ENCODE data around the gene NOXA1.
A peak's percentile ranks its signal among the peaks of the same experiment; 100 is the strongest.

The NOXA1 gene

DNA sequence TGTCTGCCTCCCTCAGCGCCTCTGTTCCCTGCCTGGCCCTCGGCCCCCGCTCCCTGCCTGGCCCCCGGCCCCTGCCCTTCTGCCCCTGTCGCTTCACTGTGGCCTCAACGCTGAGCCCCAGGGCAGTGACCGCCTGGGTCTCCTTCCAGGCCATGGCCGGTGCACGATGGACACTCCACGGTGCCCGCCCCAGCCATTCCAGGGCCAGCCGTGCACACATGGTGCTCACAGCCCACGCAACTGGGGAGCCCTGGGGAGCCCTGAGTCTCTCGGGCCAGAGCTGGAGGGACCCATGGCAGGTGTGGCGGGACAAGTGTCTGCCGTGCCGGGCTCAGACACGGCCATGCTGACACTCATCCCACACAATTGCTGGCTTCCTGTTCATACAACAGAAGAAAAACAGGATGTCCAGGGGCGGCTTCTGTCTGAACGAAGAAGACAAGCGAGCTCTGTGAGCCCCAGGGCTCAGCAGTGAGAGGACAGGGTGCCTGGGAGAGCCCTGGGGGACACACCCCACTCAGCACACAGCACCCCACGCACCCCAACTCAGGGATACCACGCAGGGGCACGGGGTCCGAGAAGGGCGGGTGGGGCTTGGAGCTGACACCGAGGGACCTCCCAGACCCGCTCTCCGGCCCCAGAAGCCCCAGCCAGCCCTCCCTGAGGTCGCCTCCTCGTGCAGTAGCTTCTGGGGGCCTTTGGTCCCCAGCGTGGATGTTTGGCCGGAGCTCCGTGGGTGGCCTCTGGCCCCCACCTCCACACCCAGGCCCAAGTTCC lies 35.9 kb upstream of the NOXA1 start:
- DNase-seq = no peak

DNA sequence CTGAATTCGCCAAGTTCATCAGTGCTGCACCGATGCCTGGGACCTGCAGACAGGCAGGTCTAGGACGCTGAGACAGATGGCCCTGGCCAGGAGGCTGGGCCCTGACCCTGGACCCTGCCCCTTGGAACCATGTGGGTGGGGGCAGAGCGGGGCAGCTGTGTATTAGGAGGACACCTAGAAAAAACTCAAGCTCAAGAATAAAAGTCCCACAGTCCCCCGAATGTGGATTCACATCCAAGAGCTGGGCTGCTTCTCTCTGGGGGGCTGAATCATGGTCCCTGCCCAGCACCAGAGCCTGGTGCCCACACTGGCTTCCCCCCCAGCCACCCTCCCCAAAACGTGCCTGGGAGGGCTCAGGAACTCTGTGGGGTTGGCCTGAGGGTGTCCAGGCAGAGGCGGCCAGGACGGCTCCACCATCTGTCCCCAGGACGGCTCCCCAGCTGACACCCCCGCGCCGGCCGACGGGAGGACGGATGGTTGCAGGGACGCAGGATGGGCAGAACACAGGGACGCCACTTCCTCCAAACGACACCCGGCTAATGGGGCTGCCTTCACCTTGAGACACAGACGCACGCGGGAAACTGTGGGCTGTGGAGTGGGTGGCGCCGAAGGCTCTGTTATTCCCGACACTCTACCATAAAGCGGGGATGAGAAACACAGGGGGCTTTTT lies 35.2 kb upstream of the NOXA1 start:
- no peak for DNase-seq

DNA sequence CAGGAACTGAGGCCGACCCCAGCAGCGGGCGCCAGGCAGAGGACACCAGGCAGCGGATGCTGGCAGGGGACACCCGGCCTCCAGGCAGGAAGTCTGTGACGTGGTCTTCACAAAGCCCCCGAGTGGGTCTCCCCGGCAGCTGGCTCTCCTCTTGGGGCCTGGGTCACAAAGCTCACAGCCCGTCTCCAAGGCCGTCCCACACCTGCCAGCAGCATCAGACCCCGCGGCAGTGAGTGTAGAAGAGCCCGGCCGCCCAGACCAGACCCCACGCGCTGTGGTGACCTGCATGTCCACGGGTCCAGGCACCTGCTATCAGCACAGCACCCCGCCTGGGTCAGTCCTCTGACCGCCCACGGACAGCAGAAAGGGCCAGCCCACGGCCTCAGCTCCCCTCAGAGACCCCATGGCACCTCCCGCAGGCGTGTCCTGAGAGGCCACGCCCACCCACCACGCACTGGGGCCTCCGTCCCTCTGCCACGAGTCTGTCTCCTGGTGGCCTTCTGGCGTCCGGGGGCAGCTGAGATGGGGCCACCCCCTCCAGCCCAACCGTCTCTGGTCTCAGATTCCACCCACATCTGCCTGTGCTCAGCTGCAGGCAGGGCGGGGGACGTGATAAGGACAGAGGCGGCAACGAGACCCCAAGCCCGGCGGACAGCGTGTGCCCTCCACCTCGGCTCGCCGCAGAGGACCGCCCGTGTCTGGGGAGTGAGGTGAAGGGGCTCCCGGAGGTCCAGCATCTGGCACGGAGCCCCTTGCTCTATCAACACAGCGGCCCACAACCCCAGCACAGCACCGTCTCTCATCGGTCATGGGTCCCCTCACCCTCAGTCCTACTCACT lies 34.4 kb upstream of the NOXA1 start:
- DNase-seq = no peak

DNA sequence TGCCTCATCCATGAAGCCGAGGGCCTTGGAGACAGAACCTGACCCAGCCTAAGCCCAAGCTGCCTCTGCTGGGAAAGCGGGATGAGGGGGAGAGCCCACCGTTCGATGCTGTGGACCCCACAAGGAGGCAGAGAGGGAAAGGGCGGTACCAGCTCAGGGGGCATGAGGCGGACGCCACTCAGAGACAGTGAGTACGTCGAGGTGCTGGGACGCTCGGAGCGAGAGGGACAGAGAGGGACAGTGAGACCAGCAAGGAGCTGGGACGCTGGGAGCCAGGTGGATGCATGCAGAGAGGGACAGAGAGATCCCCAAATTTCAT lies 33.8 kb upstream of the NOXA1 start:
- DNase-seq = no peak

DNA sequence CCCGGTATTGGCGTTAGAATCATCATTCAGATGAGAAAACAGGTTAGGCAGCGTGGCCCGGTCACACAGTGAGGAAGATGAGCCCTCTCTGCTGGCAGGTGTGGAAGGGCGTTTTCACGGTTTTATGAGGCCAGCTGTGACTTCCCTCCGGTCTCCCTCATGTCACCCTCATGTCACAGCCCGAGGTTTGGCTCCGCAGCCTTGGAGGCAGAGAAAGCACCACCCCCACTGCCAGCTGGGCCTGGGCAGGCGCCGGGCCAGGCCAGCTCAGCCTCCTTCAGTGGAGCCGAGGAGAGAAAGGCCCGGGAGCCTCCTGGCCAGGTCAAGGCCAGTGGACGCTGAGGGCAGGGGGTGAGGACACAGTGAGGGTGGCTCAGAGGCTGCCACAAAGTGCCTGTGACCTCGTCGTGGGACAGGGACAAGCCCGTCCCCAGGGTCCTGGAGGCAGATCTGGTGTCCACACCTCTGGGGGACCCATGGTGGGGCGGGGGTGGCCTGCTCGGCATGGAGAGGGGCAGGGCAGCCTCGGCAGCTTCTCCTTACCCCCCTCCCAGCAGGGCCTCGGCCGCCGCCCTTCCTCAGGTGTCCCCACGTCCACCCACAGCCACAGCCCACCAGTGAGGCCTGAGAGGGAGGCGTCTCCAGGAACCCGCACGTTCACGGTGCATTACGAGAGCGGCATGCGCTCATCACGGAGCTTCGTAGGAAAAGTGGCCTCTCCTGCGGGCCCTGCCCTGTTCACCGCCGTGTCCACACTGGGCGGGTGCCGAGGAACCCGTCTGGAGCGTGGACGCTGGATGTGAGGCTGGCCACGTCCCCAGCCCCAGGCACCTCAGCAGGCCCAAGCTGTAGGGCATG lies 32.4 kb upstream of the NOXA1 start:
- DNase-seq = peak in 22 of 51 donors; percentile 4 to 51 (median 18)

DNA sequence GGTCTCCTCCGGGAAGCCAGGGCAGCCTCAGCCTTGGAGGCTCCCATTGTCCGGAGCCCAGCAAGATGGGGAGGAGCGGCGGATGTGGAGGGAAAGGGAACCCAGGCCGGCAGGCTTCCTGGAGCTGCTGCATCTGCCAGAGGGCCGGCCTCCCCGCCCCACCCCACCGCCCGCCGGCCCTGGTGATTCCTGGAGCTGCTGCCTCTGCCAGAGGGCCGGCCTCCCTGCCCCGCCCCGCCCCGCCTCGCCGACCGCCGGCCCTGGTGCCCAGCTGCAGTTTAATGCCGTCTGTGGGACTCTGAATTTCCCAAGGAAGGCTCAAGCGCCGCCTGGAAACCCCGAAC lies 31.8 kb upstream of the NOXA1 start:
- DNase-seq = no peak

DNA sequence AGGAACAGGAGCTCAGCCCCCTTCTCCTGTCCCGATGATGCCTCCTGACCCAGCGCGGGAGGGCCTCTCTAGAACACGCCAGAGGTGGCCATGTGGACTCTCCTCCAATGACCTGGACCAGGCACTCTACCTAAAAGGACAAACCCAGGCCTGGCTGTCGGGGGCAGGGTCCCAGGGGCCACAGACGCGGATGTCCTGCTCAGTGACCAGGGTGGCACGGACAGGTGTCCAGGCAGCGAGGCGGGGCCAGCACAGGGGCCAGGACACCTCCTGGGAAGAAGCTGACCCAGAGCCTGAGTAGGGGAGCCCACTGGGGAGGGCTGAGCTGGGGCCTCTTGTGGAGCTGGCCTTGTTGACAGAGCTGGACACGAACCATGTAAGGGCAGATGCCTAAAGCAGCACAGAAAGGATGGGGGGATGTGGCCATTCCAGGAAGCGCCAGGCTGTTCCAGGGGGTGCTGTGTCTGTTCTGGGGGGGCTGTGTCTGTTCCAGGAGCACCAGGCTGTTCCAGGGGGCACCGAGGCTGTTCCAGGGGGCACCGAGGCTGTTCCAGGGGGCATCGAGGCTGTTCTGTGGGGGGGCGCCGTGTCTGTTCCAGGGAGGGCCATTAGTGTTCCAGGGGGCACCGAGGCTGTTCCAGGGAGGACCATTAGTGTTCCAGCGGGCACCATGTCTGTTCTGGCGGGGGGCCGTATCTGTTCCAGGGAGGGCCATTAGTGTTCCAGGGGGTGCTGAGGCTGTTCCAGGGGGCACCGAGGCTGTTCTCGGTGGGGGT lies 30.8 kb upstream of the NOXA1 start:
- no peak for DNase-seq

DNA sequence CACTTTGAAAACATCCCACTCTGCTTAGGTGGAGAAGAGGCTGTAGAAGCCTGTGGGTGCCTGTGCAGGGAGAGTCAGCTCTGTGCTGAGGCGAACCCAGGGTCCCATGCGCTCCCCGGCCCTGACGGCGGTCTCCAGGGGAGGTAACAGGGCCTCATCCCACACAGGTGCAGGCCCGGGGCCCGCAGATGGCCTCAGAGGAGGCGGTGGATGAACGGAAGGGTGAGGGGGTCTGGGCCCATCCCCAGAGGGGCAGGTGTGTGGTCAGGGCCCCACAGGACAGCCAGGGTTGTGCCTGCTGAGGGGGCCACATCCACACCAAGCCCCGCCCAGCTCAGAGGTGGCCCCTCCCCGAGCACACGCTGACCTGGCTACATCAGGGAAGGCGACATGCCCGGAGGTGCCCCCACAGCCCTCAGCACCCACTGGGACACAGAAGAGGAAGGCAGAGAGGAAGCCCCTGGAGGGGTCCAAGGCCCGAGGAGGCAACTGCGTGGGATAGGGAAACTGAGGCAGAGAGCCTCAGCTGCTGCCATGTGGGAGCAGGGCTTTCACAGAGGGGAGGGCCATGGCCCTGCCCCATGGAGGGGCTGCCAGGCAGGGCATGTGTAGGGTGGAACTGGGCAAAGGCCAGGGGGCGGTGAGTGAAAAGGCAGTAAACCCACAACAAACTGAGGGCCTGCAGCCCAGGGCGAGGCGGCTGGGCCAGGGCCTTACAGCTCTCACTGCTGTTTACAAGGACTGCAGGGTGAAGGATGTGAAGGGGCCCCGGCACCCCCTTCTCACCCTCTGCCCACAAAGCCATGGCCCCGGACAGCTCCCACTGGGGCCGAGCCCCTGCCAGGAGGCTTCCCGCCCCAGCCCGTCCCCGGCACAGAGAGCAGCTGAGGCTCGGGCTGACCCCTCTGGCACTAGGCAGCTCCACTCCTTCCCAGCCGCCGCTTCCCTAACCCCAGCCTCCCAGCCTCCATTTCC lies 29.7 kb upstream of the NOXA1 start:
- DNase-seq = no peak

DNA sequence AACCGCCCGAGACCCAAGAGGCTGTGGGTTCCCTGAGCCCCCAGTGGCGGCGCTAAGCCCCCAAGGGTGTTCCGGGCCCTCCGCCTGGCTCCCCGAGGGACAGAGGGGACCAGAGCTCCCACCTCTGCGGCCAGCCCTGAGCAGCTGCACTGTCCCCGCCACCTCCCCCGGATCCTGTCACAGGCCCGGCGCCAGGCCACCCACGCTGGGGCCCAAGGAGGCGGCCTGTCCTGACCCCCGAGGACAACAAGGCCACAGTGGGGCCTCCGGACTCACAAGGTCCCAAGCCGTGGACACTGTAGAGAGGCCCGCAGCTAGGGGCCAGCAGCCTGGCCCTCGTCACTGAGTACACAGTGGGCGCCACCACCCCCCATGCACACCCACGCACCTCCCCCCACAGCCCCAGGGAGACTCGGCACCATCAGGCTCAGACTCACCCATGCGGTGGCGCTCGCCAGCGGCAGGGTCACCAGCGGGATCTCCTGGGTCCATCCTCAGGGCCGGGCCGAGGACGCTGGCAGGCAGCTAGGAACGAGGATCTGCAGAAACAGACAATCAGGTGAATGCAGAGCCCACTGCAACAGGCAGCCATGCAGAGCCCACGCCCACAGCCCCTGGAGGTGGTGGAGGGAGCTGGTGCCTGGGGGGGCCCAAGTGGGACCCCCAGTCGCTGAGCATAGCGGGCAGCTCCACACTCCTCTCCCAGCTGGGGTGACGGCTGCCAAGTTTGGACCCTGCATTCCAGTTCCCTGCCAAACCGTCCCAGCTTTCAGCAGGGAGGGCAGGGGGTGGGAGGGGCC lies 28.1 kb upstream of the NOXA1 start:
- DNase-seq = no peak

DNA sequence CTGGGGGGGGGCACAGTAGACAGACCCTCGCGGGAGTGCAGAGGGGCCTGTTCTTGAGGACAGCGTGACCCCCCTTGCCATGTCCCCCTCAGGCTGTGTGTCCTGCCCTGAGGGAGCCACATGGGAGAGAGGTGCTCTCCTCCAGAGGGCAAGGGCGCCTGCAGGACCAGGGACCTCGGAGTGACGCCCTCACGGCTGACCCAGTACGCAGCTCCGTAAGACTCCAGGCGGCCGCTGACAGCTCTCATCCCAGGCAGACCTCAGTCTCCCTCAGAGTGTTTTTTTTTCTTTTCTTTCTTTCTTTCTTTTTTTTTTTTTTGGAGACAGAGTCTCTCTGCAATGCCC lies 27.6 kb upstream of the NOXA1 start:
- no peak for DNase-seq

DNA sequence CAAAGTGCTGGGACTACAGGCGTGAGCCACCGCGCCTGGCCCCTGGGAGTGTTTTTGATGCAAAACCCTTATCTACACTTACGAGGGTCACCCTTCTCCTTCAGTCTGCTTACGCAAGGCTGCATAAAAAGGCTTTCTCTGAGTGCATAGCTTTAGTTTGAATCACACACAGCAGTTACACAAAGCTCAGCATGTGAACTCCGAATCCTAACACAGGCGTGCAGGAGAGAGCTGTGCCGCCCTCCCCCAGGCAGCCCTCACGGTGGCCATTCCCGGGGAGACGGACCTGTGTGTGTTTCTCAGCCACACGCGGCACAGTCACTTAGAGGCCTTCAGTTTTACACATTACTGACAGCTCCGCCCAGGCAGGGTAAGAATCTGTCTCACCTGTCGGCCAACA lies 27.0 kb upstream of the NOXA1 start:
- no peak for DNase-seq

DNA sequence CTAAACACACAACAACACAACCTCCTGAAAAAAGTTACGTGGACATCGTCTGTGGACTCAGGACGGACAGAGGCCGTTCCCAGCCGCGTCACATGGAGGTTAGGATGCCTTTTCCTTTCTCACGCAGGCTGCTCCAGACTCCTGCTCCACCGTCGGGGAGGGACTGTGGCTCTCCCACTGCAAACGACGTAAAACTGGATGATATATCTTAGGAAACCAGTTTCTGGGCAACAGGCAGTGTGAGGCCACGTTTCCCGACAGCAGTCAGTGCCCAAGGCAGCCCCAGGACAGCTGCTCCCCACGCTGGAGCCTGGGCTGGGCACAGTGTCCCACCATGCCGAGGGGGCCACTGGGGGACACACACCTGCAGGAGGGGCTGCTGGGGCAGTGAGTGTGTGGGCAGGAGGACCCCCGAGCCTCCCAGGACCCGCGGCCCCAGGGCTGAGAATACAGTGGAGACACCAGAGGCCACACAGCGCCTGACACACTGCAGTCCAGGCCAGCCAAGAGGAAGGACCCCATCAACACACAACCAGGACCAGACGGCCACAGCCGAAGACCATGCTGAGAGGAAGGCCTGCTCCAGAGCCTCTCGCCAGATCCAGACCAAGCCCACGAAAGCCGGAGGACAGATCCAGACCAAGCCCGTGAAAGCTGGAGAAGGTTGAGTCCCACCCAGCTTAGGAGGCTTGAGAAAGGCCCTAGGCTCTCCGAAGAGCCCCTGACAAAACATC lies 26.4 kb upstream of the NOXA1 start:
- no peak for DNase-seq

DNA sequence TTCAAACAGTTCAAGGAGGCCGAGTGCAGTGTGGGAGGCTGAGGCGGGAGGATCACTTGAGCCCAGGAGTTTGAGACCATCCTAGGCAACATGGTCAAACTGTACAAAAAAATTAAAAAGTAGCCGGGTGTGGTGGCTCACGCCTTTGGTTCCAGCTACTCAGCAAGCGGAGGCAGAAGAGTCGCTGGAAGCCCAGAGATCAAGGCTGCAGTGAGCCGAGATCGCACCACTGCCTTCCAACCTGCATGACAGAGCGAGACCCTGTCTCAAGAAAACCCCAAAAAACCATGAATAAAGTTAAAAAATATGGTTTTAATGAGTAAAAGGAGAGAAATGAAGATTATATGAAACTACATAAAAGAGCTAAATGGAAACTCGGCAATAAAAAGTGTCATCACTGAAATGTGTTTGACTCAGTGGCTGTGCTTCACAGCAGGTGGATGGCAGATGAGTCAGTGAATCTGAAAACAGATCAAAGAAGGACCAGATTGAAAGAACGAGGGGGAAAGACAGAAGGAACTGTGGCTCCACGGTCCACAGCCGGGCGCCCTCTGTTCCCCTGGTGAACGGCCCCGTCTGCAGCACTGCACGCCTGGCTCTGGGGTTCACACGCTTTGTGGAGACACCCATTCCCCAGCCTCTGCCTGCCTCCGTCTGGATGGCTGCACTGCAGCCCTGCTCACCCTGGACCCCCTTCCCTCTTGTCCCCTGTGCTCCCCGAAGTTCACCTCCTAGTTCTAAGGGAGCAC lies 25.3 kb upstream of the NOXA1 start:
- DNase-seq = no peak

DNA sequence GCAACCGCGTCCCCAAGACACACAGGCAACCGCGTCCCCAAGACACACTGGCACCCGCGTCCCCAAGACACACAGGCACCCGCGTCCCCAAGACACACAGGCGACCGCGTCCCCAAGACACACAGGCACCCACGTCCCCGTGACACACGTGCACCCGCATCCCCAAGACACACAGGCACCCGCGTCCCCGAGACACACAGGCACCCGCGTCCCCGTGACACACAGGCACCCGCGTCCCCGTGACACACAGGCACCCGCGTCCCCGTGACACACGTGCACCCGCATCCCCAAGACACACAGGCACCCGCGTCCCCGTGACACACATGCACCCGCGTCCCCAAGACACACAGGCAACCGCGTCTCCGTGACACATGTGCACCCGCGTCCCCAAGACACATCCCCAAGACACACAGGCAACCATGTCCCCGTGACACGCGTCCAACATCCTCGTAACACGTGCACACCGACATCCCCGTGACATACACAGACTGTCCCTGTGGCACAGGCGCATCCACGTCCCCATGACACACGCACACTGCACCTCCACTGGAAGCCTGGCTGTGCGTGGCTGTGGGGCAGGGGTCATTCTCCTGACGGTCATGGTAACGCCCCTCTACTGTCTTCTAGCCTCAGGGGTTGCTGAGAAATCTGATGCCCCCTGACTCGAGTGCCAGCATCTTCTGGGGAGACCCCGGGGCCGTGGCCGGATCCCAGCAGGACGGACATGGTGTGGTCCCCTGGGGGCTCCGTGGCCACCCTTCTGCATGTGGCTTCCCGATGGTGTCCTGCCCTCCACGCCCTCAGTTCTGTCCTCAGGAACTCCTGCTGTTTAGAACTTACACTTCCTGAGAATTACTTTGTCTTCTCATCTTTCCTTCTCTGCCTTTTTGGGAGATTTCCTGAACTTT lies 24.4 kb upstream of the NOXA1 start:
- no peak for DNase-seq

DNA sequence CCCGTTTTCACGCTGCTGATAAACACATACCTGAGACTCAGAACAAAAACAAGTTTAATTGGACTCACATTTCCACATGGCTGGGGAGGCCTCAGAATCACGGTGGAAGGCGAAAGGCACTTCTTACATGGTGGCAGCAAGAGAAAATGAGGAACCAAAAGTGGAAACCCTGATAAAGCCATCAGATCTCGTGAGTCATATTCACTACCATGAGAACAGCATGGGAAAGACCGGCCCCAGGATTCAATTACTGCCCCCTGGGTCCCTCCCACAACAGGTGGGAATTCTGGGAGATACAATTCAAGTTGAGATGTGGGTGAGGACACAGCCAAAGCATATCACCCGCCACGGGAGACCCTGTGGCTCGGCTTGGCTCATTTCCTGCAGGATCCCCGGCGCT lies 20.4 kb upstream of the NOXA1 start:
- DNase-seq = no peak

DNA sequence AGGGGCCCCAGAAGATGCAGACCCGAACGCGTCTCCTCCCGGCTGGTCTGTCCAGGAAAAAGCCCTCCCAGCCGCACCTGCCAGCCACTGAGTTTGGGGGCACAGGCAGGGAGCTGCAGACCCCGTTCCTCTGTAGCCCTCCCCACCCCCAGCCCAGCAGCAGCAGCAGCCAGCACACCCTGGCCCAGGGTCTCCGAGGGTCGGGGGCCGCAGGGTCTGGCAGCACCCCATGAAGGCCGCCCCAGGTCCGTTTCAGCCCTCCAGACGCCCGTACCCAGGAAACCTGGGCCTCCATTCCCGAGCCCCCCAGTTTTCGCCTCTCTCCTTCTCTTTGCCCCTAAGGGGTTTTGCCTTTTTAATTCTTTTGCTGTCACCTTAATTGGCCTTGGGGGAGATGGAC lies 19.9 kb upstream of the NOXA1 start:
- DNase-seq = no peak
